Lower lobe of right lung (tissue), 2 donors: ENCODE results near the gene CNTD1. TPM values are rescaled to one million over a fixed set of nuclear protein-coding genes. Genes with fewer than 3 reads are reported as not detected.
A peak's percentile ranks its signal among the peaks of the same experiment; 100 is the strongest.
"Not testable (repeated sequence)": the region's sequence is repeated elsewhere in the genome, so short reads cannot be mapped to it uniquely, and the experiment has no call there.

ENCODE experiments used
- ATAC-seq, 2 donors: fragments of 200-7000 bp; cut with Tn5 transposase; one replicate each; pipeline ENCODE4 v1.9.1; 2020 to 2022; ENCODE audit warnings: mild to moderate bottlenecking in 2 of 2, moderate library complexity in 2 of 2
- DNase-seq: peaks from one replicate; pipeline ENCODE4 v3.0.0-alpha.2; 2020
- H3K27ac ChIP-seq: fragments of 200-600 bp; one replicate; pipeline ENCODE4 v1.8.0; 2022
- H3K27me3 ChIP-seq: fragments of 200-600 bp; one replicate; pipeline ENCODE4 v1.8.0; 2022; ENCODE audit warnings: low read depth
- H3K36me3 ChIP-seq: fragments of 200-600 bp; one replicate; pipeline ENCODE4 v1.8.0; 2022; ENCODE audit warnings: mild to moderate bottlenecking
- H3K4me1 ChIP-seq: fragments of 200-600 bp; one replicate; pipeline ENCODE4 v1.8.0; 2022
- H3K4me3 ChIP-seq: fragments of 200-600 bp; one replicate; pipeline ENCODE4 v1.8.0; 2022; ENCODE audit warnings: mild to moderate bottlenecking
- H3K9me3 ChIP-seq: fragments of 200-600 bp; one replicate; pipeline ENCODE4 v1.8.0; 2022
- CTCF ChIP-seq: fragments of 200-600 bp; IDR thresholded peaks from one replicate; pipeline ENCODE4 v1.8.0; 2022; ENCODE audit warnings: antibody characterized with exemption, mild to moderate bottlenecking
- intact Hi-C: fragments of 100-400 bp; cut with DNase I; formaldehyde crosslinking; loops from one replicate; pipeline ENCODE4 v1.11.0; 2022
- total RNA-seq: library from RNA; stranded (reverse); fragmentation: NEBNext Ultra II Directional; extraction: Animal tissue kit (Norgen Biotek cat#: 25700); gene quantifications from one replicate; pipeline ENCODE4 v1.2.1, GENCODE V29; 2021
- donor health status: DM: no; HTN: yes; CAD: no; lungs with severe emphysema.

Gene CNTD1
- total RNA-seq, 1 donor from 2014 or later, result 1.6 TPM

DNA sequence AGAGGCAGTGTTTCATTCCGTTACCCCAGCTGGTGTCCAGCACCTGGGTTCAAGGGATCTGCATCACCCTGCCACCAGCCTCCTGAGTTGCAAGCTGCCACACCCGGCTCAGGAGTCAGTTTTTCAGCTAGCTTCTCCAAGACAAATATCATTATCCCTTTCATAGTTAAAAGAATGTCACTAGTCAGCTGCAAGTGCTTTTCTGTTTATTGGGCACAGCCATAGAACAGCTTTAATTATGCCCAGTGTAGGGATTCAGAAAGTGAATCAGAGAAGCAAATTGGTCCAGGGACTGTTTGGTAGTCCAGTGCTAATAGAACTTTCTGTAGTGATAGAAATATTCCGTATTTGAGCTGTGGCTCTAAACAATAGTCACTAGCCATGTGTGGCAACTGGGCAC lies 49.4 kb downstream of the CNTD1 start:
- ATAC-seq (no peak), DNase-seq (no peak)
- H3K4me1 ChIP-seq, result peaks cover 61% of the 10 kb centered on the region
- TF ChIP-seq CTCF, result no peak
- no peaks in the 10 kb centered on the region for H3K27me3 ChIP-seq
- no peak overlapping the region for H3K4me3 ChIP-seq
- H3K9me3 ChIP-seq, result no peaks in the 10 kb centered on the region
- intact Hi-C loops, result loop anchor here (10.0 kb wide), 1 partner anchor 87 kb away; no protein-coding TSS in a partner anchor
- H3K27ac ChIP-seq, result no peak overlapping the region
- peaks cover 24% of the 10 kb centered on the region for H3K36me3 ChIP-seq

DNA sequence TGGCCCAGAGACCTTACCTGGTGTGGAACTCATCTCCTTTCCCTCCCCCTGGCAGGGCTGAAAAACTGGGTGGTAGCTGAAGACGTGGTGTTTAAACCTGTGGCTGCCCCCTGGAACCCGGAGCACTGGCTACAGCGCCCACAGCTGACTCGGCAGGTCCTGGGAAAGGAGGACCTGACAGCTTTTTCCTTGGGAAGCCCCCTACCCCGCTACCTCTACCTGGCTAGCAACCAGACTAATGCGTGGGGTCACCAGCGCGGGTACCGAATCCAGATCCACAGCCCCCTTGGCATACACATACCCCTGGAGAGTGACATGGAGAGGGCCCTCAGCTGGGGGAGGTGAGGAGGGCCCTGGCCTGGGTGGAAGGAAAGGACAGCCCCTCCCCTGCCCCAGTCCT lies 50.4 kb downstream of the CNTD1 start:
- Histone ChIP-seq H3K27me3 (no peaks in the 10 kb centered on the region), H3K9me3 (no peaks in the 10 kb centered on the region), H3K4me3 (no peak overlapping the region), H3K36me3 (peaks cover 20% of the 10 kb centered on the region), H3K4me1 (peaks cover 55% of the 10 kb centered on the region), H3K27ac (no peak overlapping the region)
- DNase-seq (no peak), ATAC-seq (no peak)
- TF ChIP-seq CTCF, result no peak
- intact Hi-C loops, result loop anchor here (10.0 kb wide), 1 partner anchor 86 kb away; no protein-coding TSS in a partner anchor

GRCh38 chr17:42849451-42850181 lies 51.0 kb downstream of the CNTD1 start:
- DNase-seq, result no peak
- H3K4me3 ChIP-seq, result no peak overlapping the region
- H3K9me3 ChIP-seq, result no peaks in the 10 kb centered on the region
- H3K27ac ChIP-seq, result no peak overlapping the region
- H3K4me1 ChIP-seq, result peaks cover 55% of the 10 kb centered on the region
- ATAC-seq, result no peak
- intact Hi-C loops, result loop anchor here (10.0 kb wide), 1 partner anchor 85 kb away; no protein-coding TSS in a partner anchor
- TF ChIP-seq CTCF, result no peak
- H3K27me3 ChIP-seq, result no peaks in the 10 kb centered on the region
- peaks cover 14% of the 10 kb centered on the region for H3K36me3 ChIP-seq

DNA sequence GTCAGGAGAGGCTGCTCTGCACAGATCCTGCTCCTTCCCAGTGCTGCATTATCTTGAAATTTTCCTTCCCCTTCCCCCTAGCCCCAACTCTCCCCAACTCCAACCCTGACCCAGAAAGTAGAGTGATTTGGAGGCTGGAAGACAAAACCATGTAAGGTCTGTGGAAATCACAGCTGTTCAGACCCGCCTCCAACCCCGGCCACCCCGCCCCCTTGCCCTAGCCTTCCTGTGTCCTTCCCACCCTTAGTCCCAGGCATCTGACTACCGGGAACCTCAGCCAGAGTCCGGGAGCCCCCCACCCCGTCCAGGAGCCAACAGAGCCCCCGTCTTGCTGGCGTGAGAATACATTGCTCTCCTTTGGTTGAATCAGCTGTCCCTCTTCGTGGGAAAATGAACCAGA lies 52.3 kb downstream of the CNTD1 start, which contains the start of gene AOC3:
AOC3 (plus strand) TSS at position 246 of the 400 bp plus-strand sequence; CDS start at position 391, 145 bp downstream.
- Histone ChIP-seq H3K4me3 (peak within 1 kb of the TSS; percentile 52), H3K36me3 (peaks cover under 1% of the 10 kb centered on the region), H3K4me1 (peaks cover 57% of the 10 kb centered on the region), H3K27me3 (no peaks in the 10 kb centered on the region), H3K9me3 (no peaks in the 10 kb centered on the region), H3K27ac (peak within 1 kb of the TSS; percentile 76)
- ATAC-seq, result peak; percentile 43 to 51
- intact Hi-C loops, result no loop called here
- no peak for TF ChIP-seq CTCF
- DNase-seq, result no peak

GRCh38 chr17:42851371-42852240 lies 52.9 kb downstream of the CNTD1 start:
- DNase-seq, H3K36me3 ChIP-seq, ATAC-seq, intact Hi-C loops, H3K27me3 ChIP-seq, H3K9me3 ChIP-seq: not testable (repeated sequence)
- Histone ChIP-seq H3K4me3 (peak overlapping the region; percentile 52), H3K27ac (peak overlapping the region; percentile 76), H3K4me1 (peaks cover 52% of the 10 kb centered on the region)
